K562 (cell line): ENCODE results near the gene KIF3B. TPM values are rescaled to one million over a fixed set of nuclear protein-coding genes. Genes with fewer than 3 reads are reported as not detected.

Experiments
- ATAC-seq: fragments of 200-7000 bp; cut with Tn5 transposase; 3 replicates; pipeline ENCODE4 v1.9.1; 2020; ENCODE audit warnings: moderate library complexity
- BruUV-seq: library from RNA; stranded (reverse); fragments of 400-500 nt; replicated peaks from 2 replicates; lab custom pipeline; 2021; lab: Mats Ljungman, UMichigan
- CTCF ChIA-PET: fragments of 300-600 bp; formaldehyde crosslinking; extraction: SDS; loops from one replicate; lab custom pipeline; 2021; ENCODE audit warnings: low intra/inter-chr PET ratio; lab: Yijun Ruan, JAX
- POLR2A ChIA-PET: fragments of 300-600, 350-650 bp; sonication (Branson Sonifier 250); formaldehyde crosslinking; extraction: SDS; loops from one replicate; lab custom pipeline; 2021; ENCODE audit warnings: antibody characterized with exemption, inconsistent platforms; lab: Yijun Ruan, JAX
- DNase-seq, 4 experiments: peaks; one replicate each; pipeline versions ENCODE4 v3.0.0 to v3.0.0-alpha.2; 2011 to 2018; ENCODE audit warnings: low spot score in 3 of 4, mixed read lengths in 3 of 4; ENCODE audit errors: extremely low read depth in 1 of 4
- FAIRE-seq: peaks from 2 replicates; lab custom pipeline; 2011; peaks lifted over from hg19 to GRCh38; lab: Jason Lieb, UNC
- H2AFZ ChIP-seq: 2 replicates; pipeline ENCODE4 v1.6.0; 2011; ENCODE audit warnings: low read depth, low read length, control low read depth, inconsistent platforms
- H3K27ac ChIP-seq: fragments of 200-600 bp; 3 replicates; pipeline ENCODE4 v1.8.0; 2011; ENCODE audit warnings: low read depth, mild to moderate bottlenecking, control low read depth, inconsistent platforms, low read length, moderate library complexity, mixed read lengths; ENCODE audit errors: extremely low read depth
- H3K27me3 ChIP-seq, 2 experiments: fragments of 300-600 bp in 1 of 2; 2 replicates in 1 of 2; 3 replicates in 1 of 2; pipeline versions ENCODE4 v1.6.0 to v1.8.0; 2011; ENCODE audit warnings: inconsistent platforms in 2 of 2, low read length in 2 of 2, mild to moderate bottlenecking in 1 of 2, mixed read lengths in 1 of 2, moderate library complexity in 1 of 2; ENCODE audit not compliant: control insufficient read depth in 2 of 2, insufficient read depth in 2 of 2
- H3K36me3 ChIP-seq: fragments of 300-600 bp; 3 replicates; pipeline ENCODE4 v1.8.0; 2011; ENCODE audit warnings: mild to moderate bottlenecking, low read length, inconsistent platforms; ENCODE audit not compliant: control insufficient read depth, insufficient read depth
- H3K4me1 ChIP-seq, 2 experiments: fragments of 200-600 bp in 1 of 2; replicated peaks in 1 of 2; 2 replicates in 1 of 2; 3 replicates in 1 of 2; pipeline versions ENCODE4 v1.5.1 to v1.8.0; 2011; ENCODE audit warnings: inconsistent platforms in 2 of 2, low read length in 2 of 2, mild to moderate bottlenecking in 1 of 2, mixed read lengths in 1 of 2, moderate library complexity in 1 of 2; ENCODE audit not compliant: control insufficient read depth in 2 of 2, insufficient read depth in 2 of 2
- H3K4me2 ChIP-seq: 2 replicates; pipeline ENCODE4 v1.6.1; 2011; ENCODE audit warnings: low read length, control low read depth, inconsistent platforms, mixed read lengths; ENCODE audit not compliant: insufficient read depth
- H3K4me3 ChIP-seq: fragments of 200-600 bp; sonication (generic), shearing (Covaris generic); 2 replicates; pipeline ENCODE4 v1.5.1; 2016; ENCODE audit warnings: control low read depth, inconsistent platforms
- H3K79me2 ChIP-seq: fragments of 200-600 bp; 3 replicates; pipeline ENCODE4 v1.8.0; 2011; ENCODE audit warnings: low read length, inconsistent platforms; ENCODE audit not compliant: control insufficient read depth, insufficient read depth
- H3K9ac ChIP-seq, 2 experiments: 2 replicates each; pipeline versions ENCODE4 v1.6.0 to v1.6.1; 2011; ENCODE audit warnings: low read depth in 2 of 2, low read length in 2 of 2, control low read depth in 1 of 2, inconsistent platforms in 1 of 2, mild to moderate bottlenecking in 1 of 2, mixed read lengths in 1 of 2; ENCODE audit not compliant: insufficient read depth in 1 of 2
- H3K9me1 ChIP-seq: one replicate; pipeline ENCODE4 v1.6.0; 2011; ENCODE audit warnings: inconsistent platforms, mild to moderate bottlenecking, low read length, moderate library complexity; ENCODE audit not compliant: control insufficient read depth, insufficient read depth
- H3K9me3 ChIP-seq: replicated peaks from 2 replicates; pipeline ENCODE4 v1.5.1; 2011; ENCODE audit warnings: low read depth, low read length, inconsistent platforms; ENCODE audit not compliant: control insufficient read depth, insufficient read depth
- H4K20me1 ChIP-seq: replicated peaks from 2 replicates; pipeline ENCODE4 v1.6.1; 2011; ENCODE audit warnings: low read length, inconsistent platforms, mixed read lengths; ENCODE audit not compliant: control insufficient read depth, insufficient read depth
- DNMT1 ChIP-seq: fragments of 450-650 bp; IDR thresholded peaks from 2 replicates; pipeline ENCODE4 v1.6.1; 2016; ENCODE audit warnings: antibody characterized with exemption, mild to moderate bottlenecking
- EP400 ChIP-seq: fragments of 450-650 bp; IDR thresholded peaks from 2 replicates; pipeline ENCODE4 v1.6.1; 2017; ENCODE audit warnings: antibody characterized with exemption, mild to moderate bottlenecking, moderate library complexity
- HDAC1 ChIP-seq, 2 experiments: fragments of 450-650 bp; IDR thresholded peaks; 2 replicates each; pipeline ENCODE4 v1.6.1; 2016 to 2017; ENCODE audit warnings: inconsistent platforms in 1 of 2, mild to moderate bottlenecking in 1 of 2, moderate library complexity in 1 of 2
- NBN ChIP-seq: fragments of 450-650 bp; IDR thresholded peaks from 2 replicates; pipeline ENCODE4 v1.6.1; 2016; ENCODE audit warnings: low read depth, mild to moderate bottlenecking
- NFYB ChIP-seq: IDR thresholded peaks from 2 replicates; pipeline ENCODE4 v1.6.1; 2011; ENCODE audit warnings: mild to moderate bottlenecking, moderate library complexity; ENCODE audit not compliant: insufficient read length; ENCODE audit errors: extremely low read depth
- PHF20 ChIP-seq: fragments of 450-650 bp; IDR thresholded peaks from 2 replicates; pipeline ENCODE4 v1.6.1; 2018; ENCODE audit not compliant: partially characterized antibody
- SREBF2 ChIP-seq: sonication (generic); formaldehyde crosslinking; IDR thresholded peaks from 2 replicates; pipeline ENCODE4 v1.4.0; 2020; ENCODE audit warnings: mild to moderate bottlenecking, missing genetic modification reagents
- TAF15 ChIP-seq: fragments of 200-400 bp; formaldehyde crosslinking; IDR thresholded peaks from 2 replicates; pipeline ENCODE4 v1.6.1; 2017; ENCODE audit warnings: mild to moderate bottlenecking, low read depth, low read length, moderate library complexity
- ZNF41 ChIP-seq: fragments of 250-450 bp; sonication (Bioruptor Pico); conservative IDR thresholded peaks from 2 replicates; pipeline ENCODE4 v1.4.0; 2020; ENCODE audit warnings: mild to moderate bottlenecking
- WGBS: fragments of 100-300 bp; shearing (Covaris generic); methylation state at CpG from one replicate; pipeline ENCODE4 v1.1.6; 2016; ENCODE audit warnings: low coverage, mixed read lengths; ENCODE audit not compliant: insufficient coverage; ENCODE audit errors: missing lambda C conversion rate; 5-methylcytosine and 5-hydroxymethylcytosine counted together
- in situ Hi-C: fragments of 300-500 bp; cut with MboI; formaldehyde crosslinking; loops from 4 replicates; pipeline ENCODE4 v1.15.0; 2018; ENCODE audit warnings: inconsistent platforms, mixed read lengths
- intact Hi-C: fragments of 100-400 bp; cut with micrococcal nuclease; formaldehyde crosslinking; loops from 2 replicates; pipeline ENCODE4 v1.14.2; 2022
- polyA plus RNA-seq, 8 experiments: library from polyadenylated mRNA; depleted of rRNA in 4 of 8; stranded (reverse) in 5 of 8; unstranded in 3 of 8; fragments of >200 nt; fragmentation: Nextera tagmentation in 2 of 8; fragmentation: Illumina TruSeq in 1 of 8; extraction: Ambion mirVana in 2 of 8; extraction: Trizol in 1 of 8; gene quantifications; 2 replicates each; pipeline versions ENCODE4 v1.2.1 to v1.2.3, GENCODE V29; 2011 to 2014; ENCODE audit warnings: inconsistent platforms in 1 of 8, missing spikeins in 1 of 8
- total RNA-seq, 7 experiments: library from RNA; depleted of rRNA in 6 of 7; stranded (reverse); fragments of >200 nt in 6 of 7; fragmentation: Illumina TruSeq in 2 of 7; extraction: Trizol in 2 of 7; gene quantifications; 2 replicates each; pipeline versions ENCODE4 v1.2.1 to v1.2.3, GENCODE V29; 2011 to 2021; ENCODE audit warnings: low replicate concordance in 1 of 7

KIF3B gene
- total and polyA plus RNA-seq, 9 of the 15 experiments (the other 6 are each of a cell fraction or from before 2014, with no cell fraction given) = 2.9 to 12.3 (median 8.6) TPM

DNA sequence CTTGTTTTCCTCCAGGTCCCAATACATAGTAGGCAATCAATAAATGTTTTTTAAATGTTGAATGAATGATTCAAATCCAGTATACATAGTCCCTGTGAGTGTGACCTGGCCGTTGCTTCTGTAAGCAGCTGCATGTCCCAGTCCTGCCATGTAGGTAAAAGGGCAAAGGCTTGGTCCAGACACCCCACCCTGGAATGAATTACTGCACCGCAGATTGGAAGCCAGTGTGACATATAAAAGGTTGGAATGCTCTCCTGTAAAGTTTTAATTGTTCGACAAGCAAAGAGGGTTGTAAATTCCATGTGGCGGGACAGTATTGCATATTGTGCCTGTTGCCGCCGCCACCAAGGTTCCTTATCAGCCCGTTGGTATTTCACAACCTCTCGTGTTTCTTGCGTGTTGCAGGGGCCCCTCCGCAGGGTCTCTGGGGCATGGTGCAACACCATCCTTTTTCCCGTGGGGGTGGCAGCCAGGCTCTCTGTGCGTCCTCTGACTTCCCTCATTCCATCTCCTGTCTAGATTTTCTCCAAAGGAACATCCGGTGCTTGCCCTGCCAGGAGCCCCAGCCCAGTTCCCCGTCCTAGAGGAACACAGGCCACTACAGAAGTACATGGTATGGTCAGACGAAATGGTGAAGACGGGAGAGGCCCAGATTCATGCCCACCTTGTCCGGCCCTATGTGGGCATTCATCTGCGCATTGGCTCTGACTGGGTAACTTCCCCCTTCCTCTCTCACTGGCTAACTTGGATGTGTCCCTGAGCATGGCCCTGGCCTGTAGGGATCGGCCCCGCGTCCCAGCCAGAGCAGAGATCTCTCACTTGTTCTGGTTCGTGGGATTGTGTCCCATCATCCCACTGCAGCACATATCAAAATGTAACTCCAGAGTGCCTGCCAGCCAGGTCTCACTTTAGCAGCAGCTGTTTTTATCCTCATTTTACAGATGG is 49.4 kb upstream of the KIF3B start:
- Histone ChIP-seq H3K9me3 (no peaks in the 10 kb centered on the region), H3K27ac (no peak overlapping the region), H4K20me1 (no peaks in the 10 kb centered on the region), H3K4me3 (no peak overlapping the region), H3K9me1 (peaks cover 3% of the 10 kb centered on the region), H3K79me2 (no peaks in the 10 kb centered on the region), H3K4me2 (no peak overlapping the region), H2AFZ (no peak overlapping the region), H3K36me3 (peaks cover 85% of the 10 kb centered on the region), H3K9ac (no peak overlapping the region), H3K27me3 (no peaks in the 10 kb centered on the region), H3K4me1 (no peaks in the 10 kb centered on the region)
- in situ Hi-C loops (no loop called here), intact Hi-C loops (no loop called here)
- DNase-seq = no peak
- ChIA-PET CTCF (no interaction called here), POLR2A (interaction anchor here (0.9 kb wide), 1 partner anchor 8 kb away, joined by 3 read pairs; no protein-coding TSS in a partner anchor)
- WGBS = 89% methylated on average over 22 of the region's 22 CpGs
- no peak for ATAC-seq
- no TSS peak for BruUV-seq
- TF ChIP-seq TAF15 (no peak), NFYB (no peak), PHF20 (no peak), EP400 (no peak), NBN (no peak), SREBF2 (CRISPR knock-in tag) (no peak), ZNF41 (CRISPR knock-in tag) (no peak), DNMT1 (no peak), HDAC1 (IDR thresholded peaks at IDR 0.05) (no peak)
- FAIRE-seq = no peak
